Prostate gland (tissue), 2 donors: ENCODE measurements around the gene FBRSL1.

Experiments used
- CTCF ChIP-seq, 4 experiments: fragments of 200-600 bp in 2 of 4; fragments of 450-650 bp in 2 of 4; sonication (generic) in 2 of 4; IDR thresholded peaks; 1 replicate in 3 of 4; 2 replicates in 1 of 4; pipeline ENCODE4 v1.5.1; 2016 to 2019; ENCODE audit warnings: antibody characterized with exemption in 4 of 4, mild to moderate bottlenecking in 2 of 4, moderate library complexity in 2 of 4
- POLR2A ChIP-seq: fragments of 450-650 bp; IDR thresholded peaks from one replicate; pipeline ENCODE4 v1.6.1; 2016; ENCODE audit warnings: antibody characterized with exemption, mild to moderate bottlenecking
- POLR2AphosphoS5 ChIP-seq: sonication (generic); formaldehyde crosslinking; IDR thresholded peaks from one replicate; pipeline ENCODE4 v1.6.1; 2017; ENCODE audit warnings: antibody characterized with exemption

- TF ChIP-seq CTCF (IDR thresholded peaks at IDR 0.05) = no peak
- TF ChIP-seq POLR2AphosphoS5 = no peak
- TF ChIP-seq POLR2A = no peak
Measured at GRCh38 chr12:132541200-132541599, 51.2 kb downstream of the FBRSL1 start.
